OCI-LY1 (cell line): ENCODE results near the gene PCBP4.

ENCODE experiments used
- CTCF ChIP-seq: fragments of 200-600 bp; sonication (generic), shearing (Covaris generic); IDR thresholded peaks from 2 replicates; pipeline ENCODE4 v1.5.1; 2017; ENCODE audit warnings: mild to moderate bottlenecking, antibody characterized with exemption, low read length, moderate library complexity, mixed read lengths
- EZH2 ChIP-seq: fragments of 200-600 bp; sonication (generic), shearing (Covaris generic); IDR thresholded peaks from 2 replicates; pipeline ENCODE4 v1.8.0; 2017; ENCODE audit warnings: borderline replicate concordance, mixed run types, mild to moderate bottlenecking, antibody characterized with exemption, low read length, moderate library complexity, mixed read lengths

- TF ChIP-seq CTCF (no peak), EZH2 (no peak)
Measured at GRCh38 chr3:51970606-51971300, 3.5 kb upstream of the PCBP4 start.
